CD4-positive, alpha-beta T cell (primary cell): ENCODE results near the gene PRPH. TPM values are rescaled to one million over a fixed set of nuclear protein-coding genes. Genes with fewer than 3 reads are reported as not detected.

Experiments
- ATAC-seq: fragments of 200-7000 bp; cut with Tn5 transposase; one replicate; pipeline ENCODE4 v1.10.0; 2022; ENCODE audit warnings: mild to moderate bottlenecking; ENCODE audit not compliant: poor library complexity
- CTCF ChIA-PET: fragments of 350-600 bp; sonication (Branson Sonifier 250); formaldehyde crosslinking; loops from one replicate; lab custom pipeline; 2021; ENCODE audit warnings: antibody characterized with exemption, inconsistent platforms; lab: Charles Lee
- POLR2A ChIA-PET: fragments of 350-600 bp; sonication (Branson Sonifier 250); formaldehyde crosslinking; loops from one replicate; lab custom pipeline; 2021; ENCODE audit warnings: antibody characterized with exemption, inconsistent platforms; lab: Charles Lee
- DNase-seq, 14 experiments: peaks; one replicate each; pipeline ENCODE4 v3.0.0-alpha.2; 2013 to 2020; ENCODE audit warnings: mixed read lengths in 2 of 14
- H3K27ac ChIP-seq, 2 donors: one replicate each; pipeline versions ENCODE4 v1.5.1 to v1.7.0; 2013; ENCODE audit warnings: low read length in 2 of 2, low read depth in 1 of 2, mild to moderate bottlenecking in 1 of 2
- H3K27me3 ChIP-seq, 2 experiments: 1 replicate in 1 of 2; 2 replicates in 1 of 2; pipeline versions ENCODE4 v1.6.1 to v1.7.0; 2013; ENCODE audit warnings: low read length in 2 of 2, control low read depth in 1 of 2, mild to moderate bottlenecking in 1 of 2, moderate library complexity in 1 of 2; ENCODE audit not compliant: insufficient read depth in 2 of 2, control insufficient read depth in 1 of 2
- H3K36me3 ChIP-seq: one replicate; pipeline ENCODE4 v1.6.1; 2013; ENCODE audit warnings: low read length, control low read depth; ENCODE audit not compliant: insufficient read depth
- H3K4me1 ChIP-seq: one replicate; pipeline ENCODE4 v1.6.1; 2013; ENCODE audit warnings: low read length, control low read depth; ENCODE audit not compliant: insufficient read depth
- H3K4me3 ChIP-seq: one replicate; pipeline ENCODE4 v1.5.1; 2013; ENCODE audit warnings: mild to moderate bottlenecking, low read length, moderate library complexity
- H3K9me3 ChIP-seq, 2 experiments: 1 replicate in 1 of 2; 2 replicates in 1 of 2; pipeline versions ENCODE4 v1.6.1 to v1.7.0; 2013; ENCODE audit warnings: low read length in 2 of 2, mild to moderate bottlenecking in 2 of 2, control low read depth in 1 of 2, moderate library complexity in 1 of 2; ENCODE audit not compliant: control insufficient read depth in 1 of 2, insufficient read depth in 1 of 2
- H3K27ac Mint-ChIP-seq: one replicate; pipeline ENCODE4 v1.8.0; 2020; ENCODE audit warnings: mixed read lengths
- H3K27me3 Mint-ChIP-seq: one replicate; pipeline ENCODE4 v1.8.0; 2021; ENCODE audit warnings: mixed read lengths
- H3K36me3 Mint-ChIP-seq: one replicate; pipeline ENCODE4 v1.8.0; 2021; ENCODE audit warnings: low read depth, mixed read lengths
- H3K4me1 Mint-ChIP-seq: one replicate; pipeline ENCODE4 v1.8.0; 2021; ENCODE audit warnings: low read depth, mixed read lengths
- H3K4me3 Mint-ChIP-seq: one replicate; pipeline ENCODE4 v1.8.0; 2020; ENCODE audit warnings: mild to moderate bottlenecking, mixed read lengths
- H3K9me3 Mint-ChIP-seq: one replicate; pipeline ENCODE4 v1.8.0; 2020; ENCODE audit warnings: mixed read lengths
- CTCF ChIP-seq: fragments of 200-600 bp; IDR thresholded peaks from one replicate; pipeline ENCODE4 v1.8.0; 2022; ENCODE audit warnings: antibody characterized with exemption, mild to moderate bottlenecking
- intact Hi-C, 2 experiments: fragments of 100-400 bp; cut with DNase I in 1 of 2; cut with micrococcal nuclease in 1 of 2; formaldehyde crosslinking; loops; one replicate each; pipeline versions ENCODE4 v1.15.1 to v1.9.0; 2023 to 2025; cut with DNase I, micrococcal nuclease
- total RNA-seq, 174 experiments: library from RNA in 2 of 174; stranded (reverse) in 2 of 174; gene quantifications; one replicate each; pipeline ENCODE4 v1.2.3 and lab custom pipeline; 2021 to 2026

The PRPH gene
- total RNA-seq, 2 experiments from 2014 or later, result 0.56 TPM; not detected in 1

DNA sequence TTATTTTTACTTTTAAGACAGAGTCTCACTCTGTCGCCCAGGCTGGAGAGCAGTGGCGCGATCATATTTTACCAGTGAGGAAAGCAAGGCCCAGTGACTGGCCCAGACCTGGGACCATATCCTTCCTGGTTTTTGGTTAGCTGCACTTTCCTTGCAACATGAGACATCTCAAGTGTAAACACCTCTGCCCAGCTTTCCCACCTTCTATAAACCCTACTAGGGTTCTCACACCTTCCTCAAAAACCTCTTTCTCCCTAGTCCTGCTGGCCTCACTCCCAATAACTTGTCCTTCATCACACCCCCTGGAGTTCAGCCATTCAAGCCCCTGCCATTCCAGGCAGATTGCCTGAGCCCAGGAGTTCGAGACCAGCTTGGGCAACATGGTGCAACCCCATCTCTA lies 10.3 kb upstream of the PRPH start:
- ATAC-seq (no peak), DNase-seq (no peak)
- no peak overlapping the region for H3K27ac Mint-ChIP-seq
- TF ChIP-seq CTCF, result no peak
- Histone ChIP-seq H3K4me1 (no peaks in the 10 kb centered on the region), H3K27me3 (peaks cover 0 to 18% of the 10 kb centered on the region in 2 experiments), H3K4me3 (no peak overlapping the region), H3K27ac (no peak overlapping the region), H3K9me3 (no peaks in the 10 kb centered on the region), H3K36me3 (no peaks in the 10 kb centered on the region)
- H3K27me3 Mint-ChIP-seq, result peaks cover 37% of the 10 kb centered on the region
- H3K4me1 Mint-ChIP-seq, result no peaks in the 10 kb centered on the region
- H3K9me3 Mint-ChIP-seq, result no peaks in the 10 kb centered on the region
- H3K36me3 Mint-ChIP-seq, result no peaks in the 10 kb centered on the region
- POLR2A ChIA-PET, result no interaction called here
- CTCF ChIA-PET, result interaction anchor here (1.2 kb wide), 1 partner anchor 63 kb away, joined by 6 read pairs; no protein-coding TSS in a partner anchor
- H3K4me3 Mint-ChIP-seq, result no peak overlapping the region
- intact Hi-C loops, result no loop called here

DNA sequence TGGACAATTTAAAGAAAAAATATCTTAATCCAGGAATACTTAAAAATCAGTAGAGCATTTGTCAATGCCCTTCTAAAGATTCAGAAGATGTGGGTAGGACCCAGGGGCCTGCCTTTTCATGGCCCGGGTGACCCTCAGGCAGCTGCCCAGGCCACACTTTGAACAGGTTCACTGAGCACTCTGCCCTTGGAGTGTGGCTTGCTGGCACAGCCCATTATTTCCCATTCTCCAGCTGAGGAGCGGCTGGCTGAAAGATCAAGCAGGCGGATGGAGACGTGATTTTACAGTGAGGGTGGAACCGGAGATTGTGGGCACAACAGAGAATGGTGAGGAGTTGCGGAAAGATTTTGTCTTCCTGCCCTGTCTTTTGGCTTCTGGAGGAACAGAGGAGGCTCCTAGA lies 7.1 kb upstream of the PRPH start:
- TF ChIP-seq CTCF, result no peak
- Mint-ChIP-seq H3K27ac (no peak overlapping the region), H3K36me3 (no peaks in the 10 kb centered on the region), H3K27me3 (peaks cover 44% of the 10 kb centered on the region), H3K9me3 (no peaks in the 10 kb centered on the region), H3K4me1 (no peaks in the 10 kb centered on the region), H3K4me3 (no peak overlapping the region)
- no peaks in the 10 kb centered on the region for H3K9me3 ChIP-seq
- DNase-seq (no peak), ATAC-seq (no peak)
- no peak overlapping the region for H3K27ac ChIP-seq
- peaks cover 2 to 18% of the 10 kb centered on the region in 2 experiments for H3K27me3 ChIP-seq
- H3K4me1 ChIP-seq, result no peaks in the 10 kb centered on the region
- no peak overlapping the region for H3K4me3 ChIP-seq
- POLR2A ChIA-PET, result no interaction called here
- H3K36me3 ChIP-seq, result no peaks in the 10 kb centered on the region
- CTCF ChIA-PET, result interaction anchor here (1.0 to 5.5 kb wide), 6 partner anchors 9 to 226 kb away, joined by 3 to 42 read pairs (median 7); partner anchors contain the start of gene DNAJC22
- intact Hi-C loops, result loop anchor here (1.0 to 2.0 kb wide), 5 partner anchors 49 to 227 kb away; partner anchors contain the start of gene C1QL4 (in 1 of the 2)

DNA sequence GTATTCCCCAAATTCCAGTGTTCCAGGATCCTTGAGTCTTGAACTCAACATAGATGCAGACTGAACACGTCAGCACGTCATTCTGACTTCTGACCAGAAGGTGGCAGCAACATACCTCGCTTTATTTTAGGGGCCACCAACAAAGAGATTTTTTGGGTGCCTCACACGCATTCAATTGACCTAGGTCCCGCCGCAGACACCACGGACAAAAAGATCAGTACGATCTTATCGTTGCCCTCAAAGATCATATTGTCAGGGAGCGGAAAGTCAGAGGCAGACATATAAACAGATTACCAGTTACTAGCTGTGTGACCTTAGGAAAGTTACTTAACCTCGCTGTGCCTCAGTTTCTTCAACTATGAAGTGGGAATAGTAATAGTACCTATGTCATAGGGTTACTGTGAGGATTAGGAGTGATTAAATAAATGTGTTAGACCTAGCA lies 6.5 kb upstream of the PRPH start:
- no peaks in the 10 kb centered on the region for H3K9me3 Mint-ChIP-seq
- no peaks in the 10 kb centered on the region for H3K4me1 Mint-ChIP-seq
- H3K27me3 Mint-ChIP-seq, result peaks cover 44% of the 10 kb centered on the region
- no peak overlapping the region for H3K4me3 Mint-ChIP-seq
- no peaks in the 10 kb centered on the region for H3K36me3 Mint-ChIP-seq
- Histone ChIP-seq H3K4me3 (no peak overlapping the region), H3K9me3 (no peaks in the 10 kb centered on the region), H3K36me3 (no peaks in the 10 kb centered on the region), H3K27me3 (peaks cover 2 to 23% of the 10 kb centered on the region in 2 experiments), H3K4me1 (no peaks in the 10 kb centered on the region), H3K27ac (no peak overlapping the region)
- CTCF ChIA-PET, result interaction anchor here (1.2 to 5.5 kb wide), 7 partner anchors 8 to 226 kb away, joined by 4 to 42 read pairs (median 8); partner anchors contain the start of genes C1QL4 and DNAJC22
- POLR2A ChIA-PET, result interaction anchor here (0.5 to 1.8 kb wide), 2 partner anchors 59 to 144 kb away, joined by 4 to 5 read pairs; partner anchors contain the start of gene DNAJC22
- peak; percentile 94 for TF ChIP-seq CTCF
- H3K27ac Mint-ChIP-seq, result no peak overlapping the region
- peak; percentile 50 to 86 (median 64) for DNase-seq
- intact Hi-C loops, result loop anchor here (1.0 to 2.0 kb wide), 5 partner anchors 49 to 226 kb away; partner anchors contain the start of gene C1QL4 (in 1 of the 2)
- ATAC-seq, result peak; percentile 76
